Right cardiac atrium (tissue), 5 donors: ENCODE measurements around the gene ADAM17. TPM values are rescaled to one million over a fixed set of nuclear protein-coding genes. Genes with fewer than 3 reads are reported as not detected.
A peak's percentile ranks its signal among the peaks of the same experiment; 100 is the strongest.
"Not testable (repeated sequence)": the region's sequence is repeated elsewhere in the genome, so short reads cannot be mapped to it uniquely, and the experiment has no call there.

Source experiments
- ATAC-seq, 2 donors: fragments of 200-7000 bp; cut with Tn5 transposase; one replicate each; pipeline versions ENCODE4 v1.8.0 to v1.9.1; 2020; ENCODE audit warnings: moderate library complexity in 2 of 2, mild to moderate bottlenecking in 1 of 2
- DNase-seq, 3 donors: peaks; one replicate each; pipeline ENCODE4 v3.0.0-alpha.2; 2020
- H3K27ac ChIP-seq: one replicate; pipeline ENCODE4 v1.5.1; 2013; ENCODE audit warnings: mild to moderate bottlenecking, low read length, control low read depth, moderate library complexity
- H3K27me3 ChIP-seq: one replicate; pipeline ENCODE4 v1.6.1; 2013; ENCODE audit not compliant: control insufficient read depth, insufficient read depth
- H3K4me1 ChIP-seq: one replicate; pipeline ENCODE4 v1.6.1; 2013; ENCODE audit warnings: low read length; ENCODE audit not compliant: control insufficient read depth, insufficient read depth
- H3K4me3 ChIP-seq: one replicate; pipeline ENCODE4 v1.5.1; 2013; ENCODE audit warnings: low read length, control low read depth
- H3K9me3 ChIP-seq: one replicate; pipeline ENCODE4 v1.6.1; 2013; ENCODE audit warnings: low read length; ENCODE audit not compliant: control insufficient read depth
- WGBS: extraction: QIAGEN DNeasy Blood & Tissue Kit; methylation state at CpG from one replicate; pipeline ENCODE4 v1.1.7; 2013; 5-methylcytosine and 5-hydroxymethylcytosine counted together
- intact Hi-C, 4 donors: fragments of 100-400 bp; cut with DNase I; formaldehyde crosslinking; loops; one replicate each; pipeline versions ENCODE4 v1.11.0 to v1.14.0; 2022 to 2023
- polyA plus RNA-seq: library from polyadenylated mRNA; stranded (reverse); fragments of 200-250 nt; gene quantifications from one replicate; pipeline ENCODE4 v1.2.3, GENCODE V29; 2013
- total RNA-seq, 4 donors: library from RNA; stranded (reverse); fragmentation: NEBNext Ultra II Directional; extraction: Animal tissue kit (Norgen Biotek cat#: 25700); gene quantifications; one replicate each; pipeline ENCODE4 v1.2.1, GENCODE V29; 2021
- donor health status: healthy with polysubstance abuse.
- donor health status: DM: no; HTN: yes; CAD: no.
- donor health status: DM: no; HTN: no; CAD: no.
- donor health status: DM: no; HTN: yes; CAD: no; lungs with severe emphysema.
- donor health status: DM: yes; HTN: yes; CAD: no.

The ADAM17 gene
- total and polyA plus RNA-seq, 5 donors, result 7.1 to 23.1 (median 15.3) TPM

- ATAC-seq, result no peak
- Histone ChIP-seq H3K27ac (no peak overlapping the region), H3K4me3 (no peak overlapping the region), H3K9me3 (no peaks in the 10 kb centered on the region), H3K4me1 (peaks cover 2% of the 10 kb centered on the region), H3K27me3 (no peaks in the 10 kb centered on the region)
- DNase-seq, result no peak
- intact Hi-C loops, result no loop called here
- WGBS, result 84% methylated on average over 3 of the region's 3 CpGs
Measured at GRCh38 chr2:9590641-9591040, 35.0 kb upstream of the ADAM17 start.

GRCh38 chr2:9586465-9586864 is 30.8 kb upstream of the ADAM17 start:
- WGBS, result 84% methylated on average over 3 of the region's 3 CpGs
- H3K9me3 ChIP-seq, result no peaks in the 10 kb centered on the region
- DNase-seq (no peak), ATAC-seq (no peak)
- H3K4me1 ChIP-seq, result no peaks in the 10 kb centered on the region
- intact Hi-C loops, result no loop called here
- no peak overlapping the region for H3K4me3 ChIP-seq
- no peaks in the 10 kb centered on the region for H3K27me3 ChIP-seq
- H3K27ac ChIP-seq, result no peak overlapping the region

GRCh38 chr2:9585486-9585885 is 29.9 kb upstream of the ADAM17 start:
- intact Hi-C loops, result no loop called here
- 98% methylated on average over 5 of the region's 5 CpGs for WGBS
- Histone ChIP-seq H3K27ac (no peak overlapping the region), H3K27me3 (no peaks in the 10 kb centered on the region), H3K9me3 (no peaks in the 10 kb centered on the region), H3K4me1 (no peaks in the 10 kb centered on the region), H3K4me3 (no peak overlapping the region)
- ATAC-seq (no peak), DNase-seq (no peak)

- H3K27ac ChIP-seq, intact Hi-C loops, ATAC-seq: not testable (repeated sequence)
Measured at GRCh38 chr2:9584902-9585301, 29.3 kb upstream of the ADAM17 start.

GRCh38 chr2:9582624-9583023 is 27.0 kb upstream of the ADAM17 start:
- intact Hi-C loops, result no loop called here
- no peaks in the 10 kb centered on the region for H3K9me3 ChIP-seq
- DNase-seq (no peak), ATAC-seq (no peak)
- no peak overlapping the region for H3K27ac ChIP-seq
- no peaks in the 10 kb centered on the region for H3K27me3 ChIP-seq
- no peak overlapping the region for H3K4me3 ChIP-seq
- peaks cover 3% of the 10 kb centered on the region for H3K4me1 ChIP-seq
- WGBS, result 93% methylated on average over 5 of the region's 5 CpGs

More at GRCh38 chr2:9584902-9585301, 29.3 kb upstream of the ADAM17 start:
- DNase-seq, H3K9me3 ChIP-seq, H3K27me3 ChIP-seq, H3K4me1 ChIP-seq, H3K4me3 ChIP-seq: not testable (repeated sequence)

GRCh38 chr2:9578467-9579235 is 23.0 kb upstream of the ADAM17 start:
- DNase-seq (no peak), ATAC-seq (peak; percentile 17 to 51)
- Histone ChIP-seq H3K4me1 (peaks cover 3% of the 10 kb centered on the region), H3K27me3 (no peaks in the 10 kb centered on the region), H3K4me3 (no peak overlapping the region), H3K27ac (peak overlapping the region; percentile 51), H3K9me3 (no peaks in the 10 kb centered on the region)
- 77% methylated on average over 9 of the region's 9 CpGs for WGBS
- intact Hi-C loops, result no loop called here

GRCh38 chr2:9574331-9574730 is 18.7 kb upstream of the ADAM17 start:
- DNase-seq, result no peak
- 45% methylated on average over 2 of the region's 2 CpGs for WGBS
- Histone ChIP-seq H3K4me3 (no peak overlapping the region), H3K27me3 (no peaks in the 10 kb centered on the region), H3K9me3 (no peaks in the 10 kb centered on the region), H3K4me1 (peaks cover 7% of the 10 kb centered on the region), H3K27ac (peak overlapping the region; percentile 67)
- intact Hi-C loops, result no loop called here
- peak in 1 of 2 donors; percentile 45 for ATAC-seq

- ATAC-seq, result peak in 1 of 2 donors; percentile 15
- Histone ChIP-seq H3K27me3 (no peaks in the 10 kb centered on the region), H3K4me3 (no peak overlapping the region), H3K4me1 (peaks cover 5% of the 10 kb centered on the region), H3K27ac (peak overlapping the region; percentile 67), H3K9me3 (no peaks in the 10 kb centered on the region)
- intact Hi-C loops, result no loop called here
- WGBS, result 73% methylated on average over 4 of the region's 4 CpGs
- no peak for DNase-seq
Measured at GRCh38 chr2:9573840-9574239, 18.2 kb upstream of the ADAM17 start.

- Histone ChIP-seq H3K27me3 (no peaks in the 10 kb centered on the region), H3K9me3 (no peaks in the 10 kb centered on the region), H3K27ac (no peak overlapping the region), H3K4me1 (peaks cover 3% of the 10 kb centered on the region), H3K4me3 (no peak overlapping the region)
- 93% methylated on average over 1 of the region's 1 CpG for WGBS
- ATAC-seq (no peak), DNase-seq (no peak)
- intact Hi-C loops, result no loop called here
Measured at GRCh38 chr2:9573013-9573720, 17.5 kb upstream of the ADAM17 start.

- Histone ChIP-seq H3K4me1 (peaks cover 3% of the 10 kb centered on the region), H3K27ac (no peak overlapping the region), H3K9me3 (no peaks in the 10 kb centered on the region), H3K4me3 (no peak overlapping the region), H3K27me3 (no peaks in the 10 kb centered on the region)
- WGBS, result 47% methylated on average over 4 of the region's 4 CpGs
- peak; percentile 49 to 64 for ATAC-seq
- DNase-seq, result no peak
- intact Hi-C loops, result no loop called here
Measured at GRCh38 chr2:9570182-9571060, 14.8 kb upstream of the ADAM17 start.
